HG03442 (cell line): ENCODE data around the gene CLOCK.

Experiments used
- ATAC-seq: cut with Tn5 transposase; IDR thresholded peaks from one replicate; pipeline ENCODE4 v1.9.1; 2021; ENCODE audit warnings: mild to moderate bottlenecking, moderate library complexity; ENCODE audit not compliant: unreplicated experiment

The CLOCK gene

DNA sequence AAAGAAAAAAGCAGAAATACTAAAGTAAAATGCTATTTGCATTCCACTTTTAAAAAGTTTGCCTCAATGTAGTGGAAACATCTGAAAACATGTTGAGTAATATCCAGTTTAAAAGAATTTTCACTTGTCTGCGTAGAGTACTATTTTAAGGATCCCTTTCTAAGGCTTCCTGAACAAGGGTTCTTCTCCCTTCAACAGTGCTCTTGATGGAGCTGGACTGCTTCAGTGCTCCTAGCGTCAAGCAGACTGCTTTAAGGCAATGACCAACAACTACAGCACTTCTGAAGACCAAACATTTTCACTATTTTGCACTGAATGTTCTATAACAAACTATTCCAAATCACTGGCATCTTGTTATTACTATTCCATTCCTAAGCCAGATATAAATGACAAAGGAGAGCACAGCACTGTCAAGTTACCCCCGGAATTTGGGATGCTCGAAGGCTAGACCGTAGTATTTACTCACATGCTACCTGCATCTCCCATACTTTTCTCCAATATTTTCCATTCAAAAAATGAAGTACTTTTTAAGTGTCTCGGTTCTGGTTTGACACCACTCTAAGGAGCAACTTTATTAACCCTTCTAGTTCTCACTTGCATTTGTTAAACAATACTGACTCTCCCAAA lies 114.9 kb downstream of the CLOCK start:
- ATAC-seq: no peak

DNA sequence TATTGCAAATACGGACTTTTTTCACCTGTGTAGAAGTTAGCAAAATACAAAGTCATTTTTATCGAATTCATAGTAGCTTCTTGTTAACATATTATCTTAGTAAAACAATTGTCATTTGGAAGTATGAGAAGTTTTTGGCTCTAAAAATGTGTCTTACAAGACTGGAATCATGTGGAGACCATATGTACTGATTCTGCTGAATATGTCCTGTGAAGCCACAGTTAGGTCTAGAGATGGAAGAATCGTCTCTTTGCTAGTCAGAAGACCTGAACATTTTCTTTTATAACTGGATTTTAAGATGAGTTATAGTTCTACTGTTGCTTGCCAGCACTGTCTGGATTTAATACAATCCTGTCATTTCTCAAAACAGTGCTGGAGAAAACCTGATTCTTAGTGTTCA lies 121.9 kb downstream of the CLOCK start:
- ATAC-seq: no peak

DNA sequence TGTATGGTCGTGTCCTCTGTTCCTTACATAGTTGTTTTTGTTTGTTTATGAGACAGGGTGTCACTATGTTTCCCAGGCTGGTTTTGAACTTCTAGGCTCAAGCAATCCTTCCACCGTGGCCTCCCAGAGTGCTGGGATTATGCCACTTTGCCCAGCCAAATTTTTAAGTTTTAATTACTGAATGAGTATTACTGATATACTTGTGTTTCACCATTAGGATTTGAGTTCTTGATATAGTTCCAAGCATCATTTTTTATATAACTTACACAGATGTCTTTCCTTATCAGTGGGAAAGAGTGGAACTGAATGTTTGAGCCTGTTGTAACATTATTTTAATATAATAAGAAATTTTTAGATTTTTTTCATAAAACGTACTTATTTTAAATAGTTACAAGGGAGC lies 130.5 kb downstream of the CLOCK start:
- no peak for ATAC-seq

DNA sequence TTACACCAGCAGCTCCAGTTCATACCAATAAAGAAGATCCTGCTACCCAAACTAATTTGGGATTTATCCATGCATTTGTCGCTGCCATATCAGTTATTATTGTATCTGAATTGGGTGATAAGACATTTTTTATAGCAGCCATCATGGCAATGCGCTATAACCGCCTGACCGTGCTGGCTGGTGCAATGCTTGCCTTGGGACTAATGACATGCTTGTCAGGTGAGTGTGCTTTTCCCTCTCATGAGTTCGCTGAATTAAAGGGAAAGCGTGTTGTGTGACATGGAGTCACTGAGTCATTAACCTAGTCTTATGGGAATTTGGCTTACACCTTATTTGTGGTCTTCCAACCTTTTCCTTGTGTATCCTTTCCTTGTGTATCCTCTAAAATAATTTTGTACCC lies 135.1 kb downstream of the CLOCK start:
- no peak for ATAC-seq

- no peak for ATAC-seq
Observed at GRCh38 chr4:55410431-55410830, 136.3 kb downstream of the CLOCK start.

- peak; percentile 76 for ATAC-seq
Observed at GRCh38 chr4:55409468-55410171, 137.1 kb downstream of the CLOCK start.

DNA sequence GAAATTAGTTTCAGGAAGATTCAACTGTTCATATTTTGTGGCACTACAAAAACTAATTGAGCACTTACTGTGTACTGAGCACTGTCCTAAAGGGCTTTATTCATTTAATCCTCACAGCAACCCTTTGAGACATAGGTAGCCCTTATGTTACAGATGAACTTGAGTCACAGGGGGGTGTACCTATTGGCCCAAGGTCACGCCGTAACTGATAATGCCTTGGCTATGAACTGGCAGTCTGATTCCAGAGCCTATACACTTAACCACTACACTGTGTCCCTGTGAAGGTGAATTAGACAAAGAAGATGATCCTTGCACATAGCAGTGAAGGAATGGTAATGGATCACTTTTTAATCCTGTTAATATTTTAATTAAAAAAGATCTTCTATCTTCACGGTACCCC lies 138.9 kb downstream of the CLOCK start:
- no peak for ATAC-seq

- no peak for ATAC-seq
Observed at GRCh38 chr4:55407119-55407518, 139.6 kb downstream of the CLOCK start.

DNA sequence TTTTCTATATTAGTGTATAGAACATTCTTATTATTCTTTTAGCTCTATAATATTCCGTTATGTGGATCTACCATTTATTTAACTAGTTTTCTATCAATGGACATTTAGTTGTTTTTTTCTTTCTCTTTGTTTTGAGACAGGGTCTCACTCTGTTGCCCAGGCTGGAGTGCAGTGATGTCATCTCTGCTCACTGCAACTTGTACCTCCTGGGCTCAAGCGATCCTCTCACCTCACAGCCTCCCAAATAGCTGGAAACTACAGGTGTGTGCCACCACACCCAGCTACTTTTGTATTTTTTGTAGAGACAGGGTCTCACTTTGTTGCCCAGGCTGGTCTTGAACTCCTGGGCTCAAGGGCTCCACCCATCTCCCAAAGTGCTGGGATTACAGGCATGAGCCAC lies 140.2 kb downstream of the CLOCK start:
- no peak for ATAC-seq

GRCh38 chr4:55405073-55405472 lies 141.6 kb downstream of the CLOCK start:
- ATAC-seq: no peak

- ATAC-seq: no peak
Observed at GRCh38 chr4:55399581-55399980, 147.1 kb downstream of the CLOCK start.

GRCh38 chr4:55398966-55399365 lies 147.7 kb downstream of the CLOCK start:
- ATAC-seq: no peak

DNA sequence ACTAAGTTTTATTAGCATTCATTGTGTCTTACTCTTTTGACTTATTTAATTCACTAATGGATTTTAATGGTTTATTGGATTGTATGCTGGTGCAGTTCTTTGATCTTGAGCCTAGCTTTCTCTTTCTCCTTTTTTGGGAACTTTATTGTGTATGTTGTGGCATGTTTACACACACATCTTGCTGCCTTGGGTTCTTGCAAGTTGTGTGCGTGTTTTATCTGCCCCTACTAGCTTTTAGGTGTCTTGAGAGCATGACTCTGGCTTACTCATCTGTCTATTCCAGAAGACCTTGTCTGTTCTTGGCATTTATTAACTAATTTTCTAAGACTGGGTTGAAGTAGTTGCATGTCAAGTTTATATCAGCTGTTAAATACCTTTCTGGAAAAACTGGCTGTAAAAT lies 148.2 kb downstream of the CLOCK start:
- no peak for ATAC-seq

GRCh38 chr4:55397520-55398321 lies 149.0 kb downstream of the CLOCK start:
- no peak for ATAC-seq

GRCh38 chr4:55397126-55397436 lies 149.6 kb downstream of the CLOCK start:
- ATAC-seq: no peak

- peak; percentile 22 for ATAC-seq
Observed at GRCh38 chr4:55396308-55397125, 150.2 kb downstream of the CLOCK start.

DNA sequence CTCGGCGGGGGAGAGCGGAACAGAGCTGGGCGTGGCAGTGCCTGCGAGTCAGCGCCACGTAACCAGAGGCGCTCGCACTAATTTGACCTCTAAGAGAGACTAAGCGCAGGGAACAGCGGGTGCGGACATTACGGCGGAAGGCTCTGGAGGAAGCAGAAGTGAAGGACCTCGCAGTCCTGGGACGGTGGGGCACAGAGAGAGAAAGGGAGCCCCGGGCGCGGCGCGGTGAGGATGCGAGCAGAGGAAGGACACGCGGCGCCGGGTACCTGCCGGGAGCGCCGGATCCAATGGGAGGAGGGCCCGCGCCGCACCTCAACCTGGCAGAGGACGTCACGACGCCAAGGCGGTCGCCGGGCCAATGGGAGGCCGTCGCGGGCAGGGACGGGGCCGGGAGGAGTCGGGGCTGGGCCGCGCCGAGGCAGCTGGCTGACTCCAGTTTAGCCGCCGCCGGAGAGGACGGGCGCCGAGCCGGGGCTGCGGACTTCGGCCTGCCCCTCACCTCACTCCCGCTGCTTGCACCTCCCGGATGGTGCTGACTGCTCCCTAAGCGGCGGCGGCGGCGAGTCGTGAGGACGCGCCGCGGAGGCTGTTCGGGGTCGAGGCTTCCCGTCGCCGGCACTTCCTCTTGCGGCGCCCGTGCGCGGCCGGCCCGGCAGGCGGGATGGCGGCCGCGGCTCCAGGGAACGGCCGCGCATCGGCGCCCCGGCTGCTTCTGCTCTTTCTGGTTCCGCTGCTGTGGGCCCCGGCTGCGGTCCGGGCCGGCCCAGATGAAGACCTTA lies 151.0 kb downstream of the CLOCK start, which contains the start of gene TMEM165:
TMEM165 (plus strand) TSS at position 429 of the 779 bp plus-strand sequence; CDS start at position 662, 233 bp downstream.
- ATAC-seq: peak; percentile 91

DNA sequence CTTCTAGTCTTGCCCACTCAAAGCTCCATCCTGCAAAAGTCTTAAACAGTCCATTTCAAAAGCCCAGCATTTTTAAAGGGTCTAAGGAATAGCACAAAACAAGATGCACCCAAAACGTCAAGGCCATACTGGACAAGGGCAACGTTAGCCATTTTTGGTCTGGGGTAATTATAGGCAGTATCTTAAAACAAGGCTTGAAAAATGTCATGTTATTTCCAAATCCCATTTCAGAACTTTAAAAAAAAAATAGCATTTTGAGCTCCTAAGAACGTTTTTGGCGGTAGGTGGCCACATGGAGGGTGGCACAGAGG lies 151.5 kb downstream of the CLOCK start:
- ATAC-seq: no peak

- ATAC-seq: no peak
Observed at GRCh38 chr4:55393461-55394320, 153.0 kb downstream of the CLOCK start.

GRCh38 chr4:55386840-55387239 lies 159.9 kb downstream of the CLOCK start:
- ATAC-seq: no peak
